ENCODE results near the gene TCERG1L.

- TF ChIP-seq CTCF (IDR thresholded peaks at IDR 0.05) (no peak), POLR2A (IDR thresholded peaks at IDR 0.05) (no peak)
These were observed 40.2 kb downstream of the TCERG1L start for GRCh38 chr10:131271195-131271880.

Measured in Peyer's patch (tissue), 4 donors.